Glomerular visceral epithelial cell (primary cell): ENCODE measurements around the gene IL22RA1.
A peak's percentile ranks its signal among the peaks of the same experiment; 100 is the strongest.

Source experiments
- DNase-seq: peaks from one replicate; pipeline ENCODE4 v3.0.0-alpha.2; 2016; ENCODE audit errors: extremely low spot score

Gene IL22RA1

GRCh38 chr1:24165500-24165899 is 22.6 kb upstream of the IL22RA1 start:
- DNase-seq, result no peak

GRCh38 chr1:24164004-24164403 is 21.1 kb upstream of the IL22RA1 start:
- no peak for DNase-seq

- no peak for DNase-seq
Observed at GRCh38 chr1:24162201-24162600, 19.3 kb upstream of the IL22RA1 start.

GRCh38 chr1:24161270-24161669 is 18.3 kb upstream of the IL22RA1 start:
- no peak for DNase-seq

GRCh38 chr1:24159366-24159765 is 16.4 kb upstream of the IL22RA1 start:
- DNase-seq, result no peak

- DNase-seq, result no peak
Observed at GRCh38 chr1:24157918-24158481, 15.1 kb upstream of the IL22RA1 start.

GRCh38 chr1:24156542-24157260 is 13.8 kb upstream of the IL22RA1 start:
- DNase-seq, result no peak

- DNase-seq, result peak; percentile 49
Observed at GRCh38 chr1:24155011-24155782, 12.3 kb upstream of the IL22RA1 start.

- no peak for DNase-seq
Observed at GRCh38 chr1:24154215-24154614, 11.3 kb upstream of the IL22RA1 start.

- DNase-seq, result no peak
Observed at GRCh38 chr1:24152631-24153494, 9.9 kb upstream of the IL22RA1 start.

- no peak for DNase-seq
Observed at GRCh38 chr1:24151175-24151533, 8.2 kb upstream of the IL22RA1 start.

GRCh38 chr1:24150234-24151174 is 7.6 kb upstream of the IL22RA1 start:
- DNase-seq, result peak; percentile 88

- peak; percentile 61 for DNase-seq
Observed at GRCh38 chr1:24149866-24150233, 6.9 kb upstream of the IL22RA1 start.

- no peak for DNase-seq
Observed at GRCh38 chr1:24147816-24148215, 4.9 kb upstream of the IL22RA1 start.

- DNase-seq, result no peak
Observed at GRCh38 chr1:24147194-24147593, 4.3 kb upstream of the IL22RA1 start.

- DNase-seq, result no peak
Observed at GRCh38 chr1:24141311-24141997, 1.5 kb downstream of the IL22RA1 start.

- DNase-seq, result no peak
Observed at GRCh38 chr1:24140741-24141181, 2.2 kb downstream of the IL22RA1 start.

GRCh38 chr1:24139841-24140425 is 3.0 kb downstream of the IL22RA1 start:
- DNase-seq, result no peak

GRCh38 chr1:24139222-24139489 is 3.8 kb downstream of the IL22RA1 start:
- no peak for DNase-seq
